Activated naive CD4-positive, alpha-beta T cell treated with anti-CD3 and anti-CD28 coated beads for 36 hours (primary cell): ENCODE results near the gene SDK1. TPM values are rescaled to one million over a fixed set of nuclear protein-coding genes. Genes with fewer than 3 reads are reported as not detected.

Experiments
- CTCF ChIA-PET: fragments of 350-600 bp; sonication (Branson Sonifier 250); formaldehyde crosslinking; loops from one replicate; lab custom pipeline; 2021; ENCODE audit warnings: antibody characterized with exemption; lab: Charles Lee
- DNase-seq: peaks from one replicate; pipeline ENCODE4 v3.0.0-alpha.2; 2020
- H3K27ac Mint-ChIP-seq: one replicate; pipeline ENCODE4 v1.8.0; 2021; ENCODE audit warnings: mild to moderate bottlenecking, mixed read lengths
- H3K27me3 Mint-ChIP-seq: one replicate; pipeline ENCODE4 v1.8.0; 2021; ENCODE audit warnings: low read depth, mixed read lengths
- H3K36me3 Mint-ChIP-seq: one replicate; pipeline ENCODE4 v1.8.0; 2021; ENCODE audit warnings: low read depth, mixed read lengths
- H3K4me1 Mint-ChIP-seq: one replicate; pipeline ENCODE4 v1.8.0; 2021; ENCODE audit warnings: low read depth, mixed read lengths
- H3K4me3 Mint-ChIP-seq: one replicate; pipeline ENCODE4 v1.8.0; 2021; ENCODE audit warnings: mild to moderate bottlenecking, moderate library complexity, mixed read lengths
- H3K9me3 Mint-ChIP-seq: one replicate; pipeline ENCODE4 v1.8.0; 2021; ENCODE audit warnings: mixed read lengths
- intact Hi-C: fragments of 100-400 bp; cut with micrococcal nuclease; formaldehyde crosslinking; loops from one replicate; pipeline ENCODE4 v1.15.1; 2023
- total RNA-seq, 2 experiments: library from RNA; stranded (reverse); gene quantifications; one replicate each; pipeline ENCODE4 v1.2.3, GENCODE V29; 2021

SDK1 gene
- total RNA-seq, 2 experiments from 2014 or later, result 1.3 to 2.0 TPM

DNA sequence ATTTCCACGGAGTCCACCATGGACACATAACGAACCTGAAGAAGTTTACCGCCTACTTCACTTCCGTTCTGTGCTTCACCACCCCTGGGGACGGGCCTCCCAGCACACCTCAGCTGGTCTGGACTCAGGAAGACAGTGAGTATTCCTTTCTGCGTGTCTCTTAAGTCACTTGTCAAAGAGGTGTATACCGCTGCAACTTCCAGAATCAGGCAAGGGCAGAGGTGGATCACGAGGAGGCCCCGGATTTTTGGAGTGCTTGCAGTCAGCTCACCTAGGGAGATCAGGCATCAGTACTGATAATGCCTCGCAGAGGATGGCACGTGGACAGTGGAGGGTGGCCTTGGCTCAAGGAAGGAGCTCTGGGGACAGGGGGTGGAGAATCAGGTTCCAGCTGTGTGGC lies 750.6 kb downstream of the SDK1 start:
- H3K27ac Mint-ChIP-seq, result no peak overlapping the region
- no peaks in the 10 kb centered on the region for H3K36me3 Mint-ChIP-seq
- DNase-seq, result no peak
- CTCF ChIA-PET, result no interaction called here
- no peaks in the 10 kb centered on the region for H3K4me1 Mint-ChIP-seq
- intact Hi-C loops, result no loop called here
- no peaks in the 10 kb centered on the region for H3K9me3 Mint-ChIP-seq
- H3K27me3 Mint-ChIP-seq, result no peaks in the 10 kb centered on the region
- H3K4me3 Mint-ChIP-seq, result no peak overlapping the region

DNA sequence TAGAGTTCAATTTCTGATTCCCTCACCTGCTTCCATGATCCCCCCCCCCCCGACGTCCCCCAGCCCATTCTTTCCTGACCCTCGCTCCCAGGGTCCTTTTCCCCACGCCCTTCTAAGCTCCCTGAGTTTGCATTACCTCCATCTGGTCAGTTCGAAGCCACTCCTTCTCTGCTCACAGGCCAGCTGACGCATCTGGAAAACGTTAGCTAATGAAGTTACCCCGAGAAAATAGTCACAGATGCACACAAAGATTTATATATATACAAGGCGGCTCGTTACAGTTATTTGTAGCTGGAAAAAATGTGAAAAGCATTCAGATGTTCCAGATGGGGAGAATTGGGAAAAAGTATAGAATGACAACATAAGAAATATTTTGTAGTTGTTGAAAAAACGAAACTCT lies 751.1 kb downstream of the SDK1 start:
- Mint-ChIP-seq H3K4me3 (no peak overlapping the region), H3K9me3 (no peaks in the 10 kb centered on the region), H3K27me3 (no peaks in the 10 kb centered on the region), H3K4me1 (no peaks in the 10 kb centered on the region), H3K27ac (no peak overlapping the region), H3K36me3 (no peaks in the 10 kb centered on the region)
- intact Hi-C loops, result no loop called here
- CTCF ChIA-PET, result no interaction called here
- DNase-seq, result no peak

DNA sequence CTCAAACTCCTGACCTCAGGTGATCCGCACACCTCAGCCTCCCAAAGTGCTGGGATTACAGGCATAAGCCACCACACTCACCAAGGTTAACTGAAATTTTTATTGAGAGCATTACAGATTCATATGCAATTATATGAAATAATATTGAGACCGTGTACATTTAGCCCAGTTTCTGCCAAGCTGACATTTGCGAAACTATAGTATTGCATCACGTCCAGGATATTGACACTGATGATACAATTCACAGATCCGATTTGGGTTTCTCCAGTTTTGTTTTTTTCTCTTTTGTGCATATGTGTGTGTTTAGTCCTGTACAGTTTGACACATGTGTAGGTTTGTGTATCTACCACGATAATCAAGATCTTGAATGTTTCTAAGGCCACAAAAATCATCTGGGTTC lies 753.1 kb downstream of the SDK1 start:
- peaks cover 8% of the 10 kb centered on the region for H3K9me3 Mint-ChIP-seq
- CTCF ChIA-PET, result interaction anchor here (0.6 kb wide), 1 partner anchor 636 kb away, joined by 3 read pairs; no protein-coding TSS in a partner anchor
- no peak for DNase-seq
- H3K27me3 Mint-ChIP-seq, result peaks cover 5% of the 10 kb centered on the region
- H3K4me1 Mint-ChIP-seq, result no peaks in the 10 kb centered on the region
- no peaks in the 10 kb centered on the region for H3K36me3 Mint-ChIP-seq
- no peak overlapping the region for H3K27ac Mint-ChIP-seq
- intact Hi-C loops, result no loop called here
- H3K4me3 Mint-ChIP-seq, result no peak overlapping the region

DNA sequence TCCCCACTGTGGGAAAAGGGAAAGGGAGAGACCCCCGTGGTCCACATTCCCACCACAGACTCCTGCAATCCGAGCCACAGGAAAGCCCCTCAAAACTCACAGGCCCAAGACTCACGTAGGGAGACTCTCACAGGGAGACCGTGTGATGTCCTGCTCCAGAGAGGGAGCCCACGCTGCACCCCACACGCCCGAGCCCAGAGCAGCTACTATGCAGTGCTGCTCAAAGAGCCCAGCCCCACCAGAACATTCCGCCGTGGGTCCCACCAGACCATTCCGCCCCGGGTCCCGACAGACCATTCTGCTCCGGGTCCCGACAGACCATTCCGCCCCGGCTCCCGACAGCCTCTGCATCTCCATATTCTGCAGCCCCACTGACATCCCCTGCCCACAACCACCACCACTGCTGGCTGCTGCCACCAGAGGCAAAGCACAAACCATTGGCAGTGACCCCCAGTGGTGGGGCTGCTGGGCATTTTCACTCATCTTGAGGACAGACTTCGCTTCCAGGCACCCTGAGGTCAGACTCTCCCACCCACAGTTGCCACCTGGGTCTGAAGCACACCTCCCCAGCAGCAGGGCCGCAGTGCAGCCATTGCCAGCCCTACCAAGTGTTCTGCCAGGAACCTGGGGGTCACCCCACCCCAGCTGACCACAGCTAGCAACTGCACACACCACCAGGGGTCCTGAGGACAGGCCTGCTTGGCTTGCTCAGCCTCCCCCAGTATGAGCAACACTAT lies 755.7 kb downstream of the SDK1 start:
- DNase-seq, result no peak
- H3K27ac Mint-ChIP-seq, result no peak overlapping the region
- peaks cover 5% of the 10 kb centered on the region for H3K27me3 Mint-ChIP-seq
- no peaks in the 10 kb centered on the region for H3K4me1 Mint-ChIP-seq
- peaks cover 11% of the 10 kb centered on the region for H3K9me3 Mint-ChIP-seq
- no peaks in the 10 kb centered on the region for H3K36me3 Mint-ChIP-seq
- H3K4me3 Mint-ChIP-seq, result no peak overlapping the region
- CTCF ChIA-PET, result no interaction called here
- intact Hi-C loops, result no loop called here

DNA sequence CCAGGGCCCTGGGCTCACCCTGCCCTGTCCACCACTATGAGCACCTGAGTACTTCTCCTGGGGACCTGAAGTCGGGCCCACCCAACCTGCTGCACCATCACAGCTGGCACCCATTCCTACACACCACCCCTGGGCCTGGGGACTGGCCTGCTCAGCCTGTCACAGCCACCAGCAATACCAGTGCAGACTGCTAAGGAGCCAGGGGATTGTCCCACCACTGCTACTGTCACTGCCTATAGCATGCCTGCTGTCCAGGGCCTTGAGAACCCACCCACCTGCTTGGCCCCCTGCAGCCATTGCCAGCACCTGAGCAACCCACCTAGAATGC lies 756.2 kb downstream of the SDK1 start:
- Mint-ChIP-seq H3K9me3 (peaks cover 11% of the 10 kb centered on the region), H3K36me3 (no peaks in the 10 kb centered on the region), H3K4me3 (no peak overlapping the region), H3K27ac (no peak overlapping the region), H3K4me1 (no peaks in the 10 kb centered on the region), H3K27me3 (peaks cover 5% of the 10 kb centered on the region)
- CTCF ChIA-PET, result no interaction called here
- DNase-seq, result no peak
- intact Hi-C loops, result no loop called here

DNA sequence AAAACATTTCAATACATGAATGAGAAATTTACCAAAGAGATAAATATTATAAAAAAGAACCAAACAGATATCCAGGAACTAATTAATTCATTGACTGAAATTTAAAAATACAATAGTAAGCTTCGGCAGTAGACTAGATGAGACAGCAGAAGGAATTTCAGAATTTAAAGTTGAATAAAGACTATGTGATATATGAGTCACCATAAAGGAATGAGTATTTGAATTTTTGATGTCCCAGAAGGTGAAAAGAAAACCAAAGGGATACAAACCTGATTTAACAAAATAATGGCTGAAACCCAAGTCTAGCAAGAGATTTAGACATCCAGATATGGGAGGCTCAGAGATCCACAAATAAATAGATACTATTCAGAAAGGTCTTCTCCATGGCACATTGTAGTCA lies 757.1 kb downstream of the SDK1 start:
- intact Hi-C loops, result no loop called here
- Mint-ChIP-seq H3K4me1 (no peaks in the 10 kb centered on the region), H3K27ac (no peak overlapping the region), H3K27me3 (peaks cover 5% of the 10 kb centered on the region), H3K36me3 (no peaks in the 10 kb centered on the region), H3K4me3 (no peak overlapping the region), H3K9me3 (peaks cover 11% of the 10 kb centered on the region)
- CTCF ChIA-PET, result interaction anchor here (0.7 kb wide), 1 partner anchor 37 kb away, joined by 4 read pairs; no protein-coding TSS in a partner anchor
- DNase-seq, result no peak

DNA sequence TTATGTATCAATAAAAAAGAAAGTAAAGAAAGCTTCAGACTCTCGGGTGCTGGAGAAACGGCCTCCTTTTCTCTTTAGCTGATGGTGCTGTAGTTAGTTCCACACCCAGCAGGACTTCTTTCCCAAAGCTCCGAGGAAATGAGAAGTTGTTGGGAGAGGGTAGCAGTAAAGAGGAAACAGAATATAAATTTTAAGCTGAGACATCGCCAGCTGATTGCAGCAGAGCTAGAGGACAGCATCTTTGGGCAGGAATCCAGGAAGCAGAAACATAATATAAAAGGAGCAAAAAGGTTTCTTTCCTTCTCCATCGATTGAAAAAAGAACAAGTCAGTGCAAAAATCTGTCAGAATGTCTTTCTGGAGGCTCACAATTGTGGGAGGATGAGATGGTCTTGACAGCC lies 764.1 kb downstream of the SDK1 start:
- H3K4me1 Mint-ChIP-seq, result peaks cover 8% of the 10 kb centered on the region
- no peak overlapping the region for H3K27ac Mint-ChIP-seq
- intact Hi-C loops, result no loop called here
- CTCF ChIA-PET, result interaction anchor here (0.6 kb wide), 1 partner anchor 636 kb away, joined by 5 read pairs; no protein-coding TSS in a partner anchor
- H3K27me3 Mint-ChIP-seq, result no peaks in the 10 kb centered on the region
- DNase-seq, result no peak
- no peak overlapping the region for H3K4me3 Mint-ChIP-seq
- H3K9me3 Mint-ChIP-seq, result no peaks in the 10 kb centered on the region
- H3K36me3 Mint-ChIP-seq, result no peaks in the 10 kb centered on the region

DNA sequence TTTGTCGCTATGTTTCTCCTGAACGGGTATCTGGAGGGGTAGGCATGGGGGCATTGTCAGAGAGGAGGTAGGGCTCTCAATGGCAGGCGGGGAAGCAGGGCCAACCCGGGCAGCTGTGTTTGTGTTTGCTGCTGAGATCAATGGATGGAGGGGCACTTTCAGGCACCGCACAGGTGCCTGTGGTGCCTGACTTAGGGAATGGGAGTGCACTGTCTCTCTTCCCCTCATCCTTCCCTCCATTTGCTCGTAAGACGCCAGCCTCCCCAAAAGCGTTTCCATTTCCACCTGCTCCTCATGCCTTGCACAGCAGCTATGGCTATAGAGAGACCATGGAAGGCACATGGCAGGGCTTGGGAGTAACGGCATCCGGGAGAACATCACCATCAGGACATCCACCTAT lies 765.2 kb downstream of the SDK1 start:
- CTCF ChIA-PET, result interaction anchor here (1.1 kb wide), 1 partner anchor 38 kb away, joined by 3 read pairs; no protein-coding TSS in a partner anchor
- Mint-ChIP-seq H3K4me1 (peaks cover 8% of the 10 kb centered on the region), H3K27me3 (no peaks in the 10 kb centered on the region), H3K4me3 (no peak overlapping the region), H3K9me3 (no peaks in the 10 kb centered on the region), H3K36me3 (no peaks in the 10 kb centered on the region), H3K27ac (no peak overlapping the region)
- intact Hi-C loops, result no loop called here
- DNase-seq, result no peak

DNA sequence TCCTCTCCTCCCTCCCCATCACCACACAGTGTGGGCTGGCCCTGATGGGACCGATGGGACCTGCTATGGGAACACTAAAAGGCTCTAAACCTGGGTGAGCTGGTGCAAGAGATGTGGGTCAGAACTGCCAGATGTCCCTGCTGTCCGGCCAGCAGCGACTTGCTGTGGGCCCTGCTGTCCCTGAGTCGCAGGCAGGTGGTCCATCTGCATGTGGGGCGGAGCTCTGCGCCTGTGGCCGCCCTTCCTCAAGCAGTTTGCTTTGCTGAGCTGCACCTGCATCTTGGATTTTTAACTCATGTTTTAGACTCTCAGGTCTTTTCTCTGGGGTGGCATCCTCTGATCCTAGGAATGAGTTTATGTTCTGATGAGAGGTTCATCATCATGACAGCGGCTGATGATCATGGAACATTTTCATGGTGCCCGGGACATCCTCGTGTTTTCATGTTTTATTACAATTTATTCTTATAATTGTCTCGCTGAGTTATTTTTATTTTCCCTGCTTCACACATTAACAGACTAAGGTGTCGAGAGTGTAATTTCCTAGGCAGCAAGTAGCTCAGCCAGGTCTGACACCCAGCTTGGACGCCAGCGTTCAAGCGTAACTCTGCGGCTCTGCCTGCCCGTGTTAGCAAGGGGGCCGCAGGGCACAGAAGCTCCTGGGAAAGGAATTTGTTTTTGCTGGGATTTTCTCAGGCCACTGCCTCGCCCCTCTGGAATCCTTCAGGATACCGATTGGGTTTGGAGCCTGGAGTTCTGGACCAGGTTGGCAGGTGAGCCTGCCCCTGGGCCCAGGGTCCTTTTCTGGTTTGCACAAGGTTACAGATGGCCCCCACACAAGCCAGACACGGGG lies 765.8 kb downstream of the SDK1 start:
- DNase-seq, result no peak
- H3K4me3 Mint-ChIP-seq, result no peak overlapping the region
- no peak overlapping the region for H3K27ac Mint-ChIP-seq
- H3K27me3 Mint-ChIP-seq, result no peaks in the 10 kb centered on the region
- H3K36me3 Mint-ChIP-seq, result no peaks in the 10 kb centered on the region
- intact Hi-C loops, result no loop called here
- no peaks in the 10 kb centered on the region for H3K9me3 Mint-ChIP-seq
- H3K4me1 Mint-ChIP-seq, result peaks cover 8% of the 10 kb centered on the region
- CTCF ChIA-PET, result interaction anchor here (1.1 kb wide), 1 partner anchor 37 kb away, joined by 3 read pairs; no protein-coding TSS in a partner anchor

DNA sequence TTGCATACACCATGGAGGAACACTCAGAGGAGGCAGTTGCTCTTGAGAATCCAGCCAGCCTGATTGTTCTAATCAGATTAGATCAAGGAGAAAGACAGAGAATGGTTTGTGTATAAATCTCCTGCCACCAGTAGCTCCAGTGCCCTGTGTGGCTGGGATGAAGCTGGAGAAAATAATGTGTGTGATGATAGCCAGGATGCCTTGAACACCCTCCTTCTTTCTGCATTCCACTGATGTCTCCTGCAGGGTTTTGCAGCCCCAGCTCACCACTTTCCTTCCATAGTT lies 766.4 kb downstream of the SDK1 start:
- Mint-ChIP-seq H3K36me3 (no peaks in the 10 kb centered on the region), H3K4me1 (peaks cover 8% of the 10 kb centered on the region), H3K4me3 (no peak overlapping the region), H3K27ac (no peak overlapping the region), H3K27me3 (no peaks in the 10 kb centered on the region), H3K9me3 (no peaks in the 10 kb centered on the region)
- intact Hi-C loops, result no loop called here
- DNase-seq, result no peak
- CTCF ChIA-PET, result no interaction called here

DNA sequence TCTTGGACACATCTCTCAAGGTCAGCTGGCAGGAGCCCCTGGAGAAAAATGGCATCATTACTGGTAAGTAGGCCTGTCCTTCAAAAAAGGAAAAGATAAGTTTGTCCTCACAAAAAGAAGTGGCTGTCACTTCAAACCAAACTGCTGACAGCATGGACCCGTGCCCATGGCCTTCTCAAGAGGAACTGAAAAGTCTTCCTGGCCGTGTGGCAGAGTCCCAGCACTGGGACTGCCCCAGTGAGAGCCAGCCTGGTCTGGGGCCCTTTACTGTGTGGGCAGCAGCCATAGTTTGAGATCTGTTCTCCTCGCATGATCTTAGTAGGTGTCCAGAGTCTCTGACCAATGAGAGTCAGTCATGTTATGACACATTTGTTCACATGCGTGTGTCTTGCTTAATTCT lies 766.8 kb downstream of the SDK1 start:
- CTCF ChIA-PET, result no interaction called here
- Mint-ChIP-seq H3K36me3 (no peaks in the 10 kb centered on the region), H3K9me3 (no peaks in the 10 kb centered on the region), H3K4me1 (peaks cover 8% of the 10 kb centered on the region), H3K27me3 (no peaks in the 10 kb centered on the region), H3K27ac (no peak overlapping the region), H3K4me3 (no peak overlapping the region)
- no peak for DNase-seq
- intact Hi-C loops, result no loop called here

DNA sequence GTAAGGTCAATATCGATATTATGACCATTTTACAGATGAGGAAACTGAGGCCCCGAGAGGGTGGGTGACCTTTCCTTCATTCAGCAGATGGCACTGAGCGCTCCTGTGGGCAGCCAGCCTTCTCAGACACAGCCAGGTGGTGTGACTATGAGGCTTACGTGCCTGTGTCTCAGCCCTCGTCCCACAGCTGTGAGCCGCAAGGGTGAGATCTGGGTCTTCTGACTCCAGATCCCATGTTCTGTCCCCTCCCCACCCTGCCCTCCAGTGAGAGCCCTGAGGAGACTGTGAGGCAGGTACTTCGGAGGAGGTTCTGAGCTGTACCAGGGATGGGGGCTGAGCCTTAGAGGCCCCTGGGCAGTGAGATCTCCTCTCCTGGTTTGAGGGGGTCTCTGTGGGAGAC lies 767.2 kb downstream of the SDK1 start:
- no peaks in the 10 kb centered on the region for H3K36me3 Mint-ChIP-seq
- intact Hi-C loops, result no loop called here
- H3K4me3 Mint-ChIP-seq, result no peak overlapping the region
- H3K9me3 Mint-ChIP-seq, result no peaks in the 10 kb centered on the region
- DNase-seq, result no peak
- H3K27me3 Mint-ChIP-seq, result no peaks in the 10 kb centered on the region
- H3K27ac Mint-ChIP-seq, result no peak overlapping the region
- H3K4me1 Mint-ChIP-seq, result peaks cover 8% of the 10 kb centered on the region
- CTCF ChIA-PET, result no interaction called here
